GM12878 (cell line): ENCODE data around the gene SGIP1. TPM values are rescaled to one million over a fixed set of nuclear protein-coding genes. Genes with fewer than 3 reads are reported as not detected.

Experiments used
- SUPT20H ChIP-seq: IDR thresholded peaks from 2 replicates; pipeline ENCODE4 v1.6.1; 2011; ENCODE audit warnings: low read depth, mild to moderate bottlenecking, low read length, moderate library complexity, borderline replicate concordance; ENCODE audit not compliant: control insufficient read depth
- ZZZ3 ChIP-seq: IDR thresholded peaks from 2 replicates; pipeline ENCODE4 v1.6.1; 2011; ENCODE audit warnings: low read depth; ENCODE audit not compliant: control insufficient read depth, insufficient read length
- polyA plus RNA-seq, 11 experiments: library from polyadenylated mRNA; depleted of rRNA in 4 of 11; unstranded in 6 of 11; stranded (reverse) in 5 of 11; fragments of >200 nt; fragmentation: Nextera tagmentation in 4 of 11; fragmentation: Illumina TruSeq in 1 of 11; extraction: Ambion mirVana in 4 of 11; extraction: Trizol in 1 of 11; gene quantifications; 1 replicate in 1 of 11; 2 replicates in 10 of 11; pipeline versions ENCODE4 v1.2.1 to v1.2.3, GENCODE V29; 2011 to 2016; ENCODE audit warnings: inconsistent platforms in 2 of 11, missing spikeins in 2 of 11, low read depth in 1 of 11
- total RNA-seq, 4 experiments: library from RNA; depleted of rRNA in 3 of 4; stranded (reverse); fragments of >200 nt in 3 of 4; fragmentation: Illumina TruSeq in 1 of 4; extraction: Trizol in 1 of 4; gene quantifications; 2 replicates each; pipeline versions ENCODE4 v1.2.1 to v1.2.3, GENCODE V29; 2013 to 2021
- TF ChIP-seq, protein P1 (sequence below): fragments of 150-350 bp; IDR thresholded peaks from 2 replicates; pipeline ENCODE4 v1.6.1; 2016; ENCODE audit warnings: low read depth, low read length
- TF ChIP-seq, protein P2 (sequence below): fragments of 450-650 bp; formaldehyde crosslinking; IDR thresholded peaks from 2 replicates; pipeline ENCODE4 v1.5.0; 2022; ENCODE audit warnings: mild to moderate bottlenecking, missing genetic modification characterization
- TF ChIP-seq, protein P3 (sequence below): fragments of 450-650 bp; IDR thresholded peaks from 2 replicates; pipeline ENCODE4 v1.6.1; 2014; ENCODE audit warnings: mild to moderate bottlenecking

Gene SGIP1
- total and polyA plus RNA-seq, 10 of the 15 experiments (the other 5 are each of a cell fraction or from before 2014, with no cell fraction given), result 0.15 TPM; not detected in 9

DNA sequence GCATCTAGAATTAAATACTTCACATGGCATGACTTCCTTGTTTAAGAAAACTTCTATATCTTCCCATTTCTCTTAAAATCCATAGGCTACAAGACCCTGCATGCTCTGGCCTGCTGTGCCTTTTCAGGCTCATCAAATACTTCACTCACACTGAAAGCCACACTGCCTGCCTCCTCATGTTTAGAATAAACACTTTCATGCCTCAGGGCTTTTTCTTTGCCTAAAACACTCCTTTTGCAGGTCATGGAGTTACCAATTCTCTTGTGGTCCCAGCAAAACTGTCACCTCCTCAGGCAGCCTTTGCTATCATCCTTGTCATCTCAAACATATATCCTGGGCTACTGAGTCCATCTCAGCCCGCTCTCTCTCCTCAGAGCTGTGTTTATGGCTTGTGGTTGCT, 5.5 kb downstream of the SGIP1 start (continued):
- TF ChIP-seq ZZZ3 (no peak), SUPT20H (no peak)
- TF ChIP-seq, protein P1, sequence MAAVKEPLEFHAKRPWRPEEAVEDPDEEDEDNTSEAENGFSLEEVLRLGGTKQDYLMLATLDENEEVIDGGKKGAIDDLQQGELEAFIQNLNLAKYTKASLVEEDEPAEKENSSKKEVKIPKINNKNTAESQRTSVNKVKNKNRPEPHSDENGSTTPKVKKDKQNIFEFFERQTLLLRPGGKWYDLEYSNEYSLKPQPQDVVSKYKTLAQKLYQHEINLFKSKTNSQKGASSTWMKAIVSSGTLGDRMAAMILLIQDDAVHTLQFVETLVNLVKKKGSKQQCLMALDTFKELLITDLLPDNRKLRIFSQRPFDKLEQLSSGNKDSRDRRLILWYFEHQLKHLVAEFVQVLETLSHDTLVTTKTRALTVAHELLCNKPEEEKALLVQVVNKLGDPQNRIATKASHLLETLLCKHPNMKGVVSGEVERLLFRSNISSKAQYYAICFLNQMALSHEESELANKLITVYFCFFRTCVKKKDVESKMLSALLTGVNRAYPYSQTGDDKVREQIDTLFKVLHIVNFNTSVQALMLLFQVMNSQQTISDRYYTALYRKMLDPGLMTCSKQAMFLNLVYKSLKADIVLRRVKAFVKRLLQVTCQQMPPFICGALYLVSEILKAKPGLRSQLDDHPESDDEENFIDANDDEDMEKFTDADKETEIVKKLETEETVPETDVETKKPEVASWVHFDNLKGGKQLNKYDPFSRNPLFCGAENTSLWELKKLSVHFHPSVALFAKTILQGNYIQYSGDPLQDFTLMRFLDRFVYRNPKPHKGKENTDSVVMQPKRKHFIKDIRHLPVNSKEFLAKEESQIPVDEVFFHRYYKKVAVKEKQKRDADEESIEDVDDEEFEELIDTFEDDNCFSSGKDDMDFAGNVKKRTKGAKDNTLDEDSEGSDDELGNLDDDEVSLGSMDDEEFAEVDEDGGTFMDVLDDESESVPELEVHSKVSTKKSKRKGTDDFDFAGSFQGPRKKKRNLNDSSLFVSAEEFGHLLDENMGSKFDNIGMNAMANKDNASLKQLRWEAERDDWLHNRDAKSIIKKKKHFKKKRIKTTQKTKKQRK, result no peak
- TF ChIP-seq, protein P2, sequence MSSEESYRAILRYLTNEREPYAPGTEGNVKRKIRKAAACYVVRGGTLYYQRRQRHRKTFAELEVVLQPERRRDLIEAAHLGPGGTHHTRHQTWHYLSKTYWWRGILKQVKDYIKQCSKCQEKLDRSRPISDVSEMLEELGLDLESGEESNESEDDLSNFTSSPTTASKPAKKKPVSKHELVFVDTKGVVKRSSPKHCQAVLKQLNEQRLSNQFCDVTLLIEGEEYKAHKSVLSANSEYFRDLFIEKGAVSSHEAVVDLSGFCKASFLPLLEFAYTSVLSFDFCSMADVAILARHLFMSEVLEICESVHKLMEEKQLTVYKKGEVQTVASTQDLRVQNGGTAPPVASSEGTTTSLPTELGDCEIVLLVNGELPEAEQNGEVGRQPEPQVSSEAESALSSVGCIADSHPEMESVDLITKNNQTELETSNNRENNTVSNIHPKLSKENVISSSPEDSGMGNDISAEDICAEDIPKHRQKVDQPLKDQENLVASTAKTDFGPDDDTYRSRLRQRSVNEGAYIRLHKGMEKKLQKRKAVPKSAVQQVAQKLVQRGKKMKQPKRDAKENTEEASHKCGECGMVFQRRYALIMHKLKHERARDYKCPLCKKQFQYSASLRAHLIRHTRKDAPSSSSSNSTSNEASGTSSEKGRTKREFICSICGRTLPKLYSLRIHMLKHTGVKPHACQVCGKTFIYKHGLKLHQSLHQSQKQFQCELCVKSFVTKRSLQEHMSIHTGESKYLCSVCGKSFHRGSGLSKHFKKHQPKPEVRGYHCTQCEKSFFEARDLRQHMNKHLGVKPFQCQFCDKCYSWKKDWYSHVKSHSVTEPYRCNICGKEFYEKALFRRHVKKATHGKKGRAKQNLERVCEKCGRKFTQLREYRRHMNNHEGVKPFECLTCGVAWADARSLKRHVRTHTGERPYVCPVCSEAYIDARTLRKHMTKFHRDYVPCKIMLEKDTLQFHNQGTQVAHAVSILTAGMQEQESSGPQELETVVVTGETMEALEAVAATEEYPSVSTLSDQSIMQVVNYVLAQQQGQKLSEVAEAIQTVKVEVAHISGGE (CRISPR knock-in tag), result no peak
- TF ChIP-seq, protein P3, sequence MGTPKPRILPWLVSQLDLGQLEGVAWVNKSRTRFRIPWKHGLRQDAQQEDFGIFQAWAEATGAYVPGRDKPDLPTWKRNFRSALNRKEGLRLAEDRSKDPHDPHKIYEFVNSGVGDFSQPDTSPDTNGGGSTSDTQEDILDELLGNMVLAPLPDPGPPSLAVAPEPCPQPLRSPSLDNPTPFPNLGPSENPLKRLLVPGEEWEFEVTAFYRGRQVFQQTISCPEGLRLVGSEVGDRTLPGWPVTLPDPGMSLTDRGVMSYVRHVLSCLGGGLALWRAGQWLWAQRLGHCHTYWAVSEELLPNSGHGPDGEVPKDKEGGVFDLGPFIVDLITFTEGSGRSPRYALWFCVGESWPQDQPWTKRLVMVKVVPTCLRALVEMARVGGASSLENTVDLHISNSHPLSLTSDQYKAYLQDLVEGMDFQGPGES, result no peak
